Thyroid gland (tissue), 4 donors: ENCODE data around the gene PMM2. TPM values are rescaled to one million over a fixed set of nuclear protein-coding genes. Genes with fewer than 3 reads are reported as not detected.

ENCODE experiments used
- DNase-seq, 2 donors: peaks; one replicate each; pipeline ENCODE4 v3.0.0-alpha.2; 2019
- H3K27ac ChIP-seq, 3 donors: fragments of 200-600 bp; sonication (generic); 1 replicate in 2 of 3; 2 replicates in 1 of 3; pipeline ENCODE4 v1.5.1; 2016 to 2019; ENCODE audit warnings: mild to moderate bottlenecking in 1 of 3, moderate library complexity in 1 of 3
- H3K27me3 ChIP-seq: fragments of 200-600 bp; sonication (generic); one replicate; pipeline ENCODE4 v1.5.1; 2019
- H3K36me3 ChIP-seq, 2 donors: fragments of 200-600 bp; sonication (generic); one replicate each; pipeline ENCODE4 v1.5.1; 2016 to 2019
- H3K4me1 ChIP-seq, 2 donors: fragments of 200-600 bp; sonication (generic); one replicate each; pipeline ENCODE4 v1.5.1; 2017 to 2019
- H3K4me3 ChIP-seq, 3 donors: fragments of 200-600 bp; sonication (generic); replicated peaks in 1 of 3; 1 replicate in 2 of 3; 2 replicates in 1 of 3; pipeline ENCODE4 v1.5.1; 2016; ENCODE audit warnings: mild to moderate bottlenecking in 1 of 3
- H3K9me3 ChIP-seq: fragments of 200-600 bp; sonication (generic); one replicate; pipeline ENCODE4 v1.5.1; 2017
- CTCF ChIP-seq, 6 experiments: fragments of 200-600 bp in 3 of 6; fragments of 450-650 bp in 3 of 6; sonication (generic) in 3 of 6; IDR thresholded peaks; one replicate each; pipeline ENCODE4 v1.5.1; 2016 to 2019; ENCODE audit warnings: antibody characterized with exemption in 6 of 6, mild to moderate bottlenecking in 2 of 6, inconsistent platforms in 1 of 6, moderate library complexity in 1 of 6
- POLR2A ChIP-seq, 2 donors: fragments of 450-650 bp; IDR thresholded peaks; one replicate each; pipeline ENCODE4 v1.6.1; 2017; ENCODE audit warnings: antibody characterized with exemption in 2 of 2, mild to moderate bottlenecking in 2 of 2, moderate library complexity in 1 of 2
- WGBS, 2 donors: methylation state at CpG; one replicate each; pipeline ENCODE4 v1.1.5; 2017; 5-methylcytosine and 5-hydroxymethylcytosine counted together
- intact Hi-C: fragments of 100-400 bp; cut with DNase I; formaldehyde crosslinking; loops from one replicate; pipeline ENCODE4 v1.15.1; 2023
- total RNA-seq, 4 donors: library from RNA; depleted of rRNA; stranded (reverse); fragments of >200 nt; gene quantifications; one replicate each; pipeline ENCODE4 v1.2.3, GENCODE V29; 2016

PMM2 gene
- total RNA-seq, 4 donors from 2014 or later = 26.2 to 49.6 (median 30.8) TPM

GRCh38 chr16:8887431-8887765 lies 89.8 kb downstream of the PMM2 start:
- Histone ChIP-seq H3K36me3 (peaks cover 10 to 18% of the 10 kb centered on the region in 2 donors), H3K27me3 (no peaks in the 10 kb centered on the region), H3K27ac (no peak overlapping the region), H3K9me3 (no peaks in the 10 kb centered on the region), H3K4me1 (peaks cover 0 to 17% of the 10 kb centered on the region in 2 donors), H3K4me3 (no peak overlapping the region)
- DNase-seq = no peak
- TF ChIP-seq CTCF (IDR thresholded peaks at IDR 0.05) (no peak), POLR2A (IDR thresholded peaks at IDR 0.05) (no peak)
- WGBS, 2 donors = 85 to 98% methylated on average over 6 of the region's 6 CpGs
- intact Hi-C loops = loop anchor here (5.0 to 10.0 kb wide), 2 partner anchors 40 to 77 kb away; partner anchors contain the start of gene USP7

GRCh38 chr16:8887952-8888560 lies 90.4 kb downstream of the PMM2 start:
- intact Hi-C loops = loop anchor here (5.0 to 10.0 kb wide), 2 partner anchors 39 to 77 kb away; partner anchors contain the start of gene USP7

GRCh38 chr16:8888951-8889892 lies 91.6 kb downstream of the PMM2 start:
- H3K36me3 ChIP-seq = peaks cover 27 to 30% of the 10 kb centered on the region in 2 donors
- intact Hi-C loops = loop anchor here (5.0 to 10.0 kb wide), 2 partner anchors 38 to 76 kb away; partner anchors contain the start of gene USP7
- H3K27ac ChIP-seq = no peak overlapping the region
- DNase-seq = no peak
- peaks cover 0 to 16% of the 10 kb centered on the region in 2 donors for H3K4me1 ChIP-seq
- TF ChIP-seq CTCF (IDR thresholded peaks at IDR 0.05) (no peak), POLR2A (IDR thresholded peaks at IDR 0.05) (no peak)
- 91% methylated on average over 14 to 15 of the region's 23 CpGs for WGBS, 2 donors
- no peaks in the 10 kb centered on the region for H3K27me3 ChIP-seq
- H3K9me3 ChIP-seq = no peaks in the 10 kb centered on the region
- H3K4me3 ChIP-seq = no peak overlapping the region

More at GRCh38 chr16:8887952-8888560, 90.4 kb downstream of the PMM2 start:
- no peak for TF ChIP-seq CTCF (IDR thresholded peaks at IDR 0.05)
- no peak for TF ChIP-seq POLR2A (IDR thresholded peaks at IDR 0.05)
- H3K27me3 ChIP-seq = no peaks in the 10 kb centered on the region
- peak; percentile 77 to 86 for DNase-seq
- peaks cover 0 to 17% of the 10 kb centered on the region in 2 donors for H3K4me1 ChIP-seq
- WGBS, 2 donors = 68 to 89% methylated on average over 8 of the region's 16 CpGs
- no peak overlapping the region for H3K4me3 ChIP-seq
- no peak overlapping the region for H3K27ac ChIP-seq
- no peaks in the 10 kb centered on the region for H3K9me3 ChIP-seq
- H3K36me3 ChIP-seq = peaks cover 16 to 19% of the 10 kb centered on the region in 2 donors

- H3K27me3 ChIP-seq = no peaks in the 10 kb centered on the region
- no peaks in the 10 kb centered on the region for H3K9me3 ChIP-seq
- H3K4me1 ChIP-seq = peaks cover 0 to 12% of the 10 kb centered on the region in 2 donors
- WGBS, 2 donors = 84% methylated on average over 14 of the region's 14 CpGs
- TF ChIP-seq POLR2A (IDR thresholded peaks at IDR 0.05) (no peak), CTCF (IDR thresholded peaks at IDR 0.05) (no peak)
- peaks cover 35 to 38% of the 10 kb centered on the region in 2 donors for H3K36me3 ChIP-seq
- no peak overlapping the region for H3K27ac ChIP-seq
- intact Hi-C loops = loop anchor here (5.0 to 10.0 kb wide), 3 partner anchors 37 to 323 kb away; partner anchors contain the start of gene USP7
- H3K4me3 ChIP-seq = no peak overlapping the region
- no peak for DNase-seq
Measured at GRCh38 chr16:8889893-8890548, 92.4 kb downstream of the PMM2 start.
